Liver (tissue), 9 donors: ENCODE data around the gene CRYZ. TPM values are rescaled to one million over a fixed set of nuclear protein-coding genes. Genes with fewer than 3 reads are reported as not detected.
A peak's percentile ranks its signal among the peaks of the same experiment; 100 is the strongest.

Source experiments
- DNase-seq: peaks from one replicate; pipeline ENCODE4 v3.0.0-alpha.2; 2017; ENCODE audit warnings: low spot score
- H3K27ac ChIP-seq, 2 donors: one replicate each; pipeline ENCODE4 v1.7.0; 2013; ENCODE audit warnings: inconsistent platforms in 2 of 2, low read length in 2 of 2, control low read depth in 1 of 2, low read depth in 1 of 2, mild to moderate bottlenecking in 1 of 2
- H3K27me3 ChIP-seq, 4 donors: one replicate each; pipeline versions ENCODE4 v1.6.1 to v1.7.0; 2013; ENCODE audit warnings: low read length in 3 of 4, inconsistent platforms in 1 of 4, mild to moderate bottlenecking in 1 of 4, moderate library complexity in 1 of 4; ENCODE audit not compliant: control insufficient read depth in 4 of 4, insufficient read depth in 4 of 4
- H3K36me3 ChIP-seq, 4 donors: one replicate each; pipeline versions ENCODE4 v1.6.1 to v1.7.0; 2013; ENCODE audit warnings: low read length in 3 of 4, mild to moderate bottlenecking in 3 of 4, low read depth in 1 of 4, moderate library complexity in 1 of 4; ENCODE audit not compliant: control insufficient read depth in 4 of 4, insufficient read depth in 3 of 4
- H3K4me1 ChIP-seq, 4 donors: one replicate each; pipeline versions ENCODE4 v1.6.1 to v1.7.0; 2013; ENCODE audit warnings: low read length in 3 of 4, mild to moderate bottlenecking in 3 of 4, moderate library complexity in 1 of 4; ENCODE audit not compliant: control insufficient read depth in 4 of 4, insufficient read depth in 4 of 4
- H3K4me3 ChIP-seq, 3 donors: one replicate each; pipeline versions ENCODE4 v1.6.1 to v1.7.0; 2013; ENCODE audit warnings: low read length in 3 of 3, control low read depth in 1 of 3, low read depth in 1 of 3, mild to moderate bottlenecking in 1 of 3
- H3K9ac ChIP-seq, 2 donors: one replicate each; pipeline ENCODE4 v1.7.0; 2013; ENCODE audit warnings: low read length in 2 of 2, mild to moderate bottlenecking in 2 of 2, moderate library complexity in 2 of 2, control low read depth in 1 of 2, low read depth in 1 of 2
- H3K9me3 ChIP-seq, 4 donors: one replicate each; pipeline versions ENCODE4 v1.6.1 to v1.7.0; 2013; ENCODE audit warnings: low read length in 3 of 4; ENCODE audit not compliant: control insufficient read depth in 4 of 4
- CTCF ChIP-seq: fragments of 150-350 bp; IDR thresholded peaks from 2 replicates; pipeline ENCODE4 v1.5.1; 2017; ENCODE audit warnings: improper control_type of control experiment, low read depth, low read length; ENCODE audit not compliant: missing input control
- EGR1 ChIP-seq, 2 donors: IDR thresholded peaks; 2 replicates each; pipeline ENCODE4 v1.6.1; 2016 to 2018; ENCODE audit warnings: antibody characterized with exemption in 2 of 2, low read depth in 2 of 2
- FOXA1 ChIP-seq: IDR thresholded peaks from 2 replicates; pipeline ENCODE4 v1.6.1; 2016; ENCODE audit warnings: antibody characterized with exemption
- FOXA2 ChIP-seq: IDR thresholded peaks from 2 replicates; pipeline ENCODE4 v1.6.1; 2016; ENCODE audit warnings: antibody characterized with exemption
- GABPA ChIP-seq, 2 donors: IDR thresholded peaks in 1 of 2; conservative IDR thresholded peaks in 1 of 2; 2 replicates each; pipeline ENCODE4 v1.6.1; 2016; ENCODE audit warnings: antibody characterized with exemption in 2 of 2, mild to moderate bottlenecking in 1 of 2, moderate library complexity in 1 of 2
- HNF4A ChIP-seq, 2 donors: conservative IDR thresholded peaks; 2 replicates each; pipeline ENCODE4 v1.6.1; 2016; ENCODE audit warnings: antibody characterized with exemption in 2 of 2, mild to moderate bottlenecking in 2 of 2
- HNF4G ChIP-seq: IDR thresholded peaks from 2 replicates; pipeline ENCODE4 v1.6.1; 2016; ENCODE audit warnings: antibody characterized with exemption
- JUND ChIP-seq, 2 donors: IDR thresholded peaks; 2 replicates each; pipeline ENCODE4 v1.6.1; 2016; ENCODE audit warnings: antibody characterized with exemption in 2 of 2
- NR2F2 ChIP-seq: IDR thresholded peaks from 2 replicates; pipeline ENCODE4 v1.6.1; 2016; ENCODE audit warnings: antibody characterized with exemption
- RAD21 ChIP-seq, 2 donors: IDR thresholded peaks; 2 replicates each; pipeline ENCODE4 v1.6.1; 2016; ENCODE audit warnings: antibody characterized with exemption in 2 of 2, mild to moderate bottlenecking in 2 of 2
- REST ChIP-seq: IDR thresholded peaks from 2 replicates; pipeline ENCODE4 v1.6.1; 2016; ENCODE audit warnings: antibody characterized with exemption, mild to moderate bottlenecking
- SP1 ChIP-seq: IDR thresholded peaks from 2 replicates; pipeline ENCODE4 v1.6.1; 2018; ENCODE audit warnings: antibody characterized with exemption, mild to moderate bottlenecking
- TAF1 ChIP-seq: conservative IDR thresholded peaks from 2 replicates; pipeline ENCODE4 v1.6.1; 2016; ENCODE audit warnings: antibody characterized with exemption, mild to moderate bottlenecking
- YY1 ChIP-seq: IDR thresholded peaks from 2 replicates; pipeline ENCODE4 v1.6.1; 2016; ENCODE audit warnings: antibody characterized with exemption, mild to moderate bottlenecking
- ZBTB33 ChIP-seq: IDR thresholded peaks from 2 replicates; pipeline ENCODE4 v1.6.1; 2016; ENCODE audit warnings: antibody characterized with exemption
- WGBS: extraction: QIAGEN DNeasy Blood & Tissue Kit; methylation state at CpG from one replicate; pipeline ENCODE4 v1.1.7; 2013; 5-methylcytosine and 5-hydroxymethylcytosine counted together
- polyA plus RNA-seq, 2 donors: library from polyadenylated mRNA; stranded (reverse) in 1 of 2; unstranded in 1 of 2; fragments of 200-250 nt in 1 of 2; fragments of >200 nt in 1 of 2; fragmentation: Nextera tagmentation in 1 of 2; extraction: Ambion mirVana in 1 of 2; gene quantifications; one replicate each; pipeline versions ENCODE4 v1.2.1 to v1.2.3, GENCODE V29; 2013 to 2015
- total RNA-seq, 2 donors: library from RNA; depleted of rRNA; stranded (reverse); fragments of >200 nt; gene quantifications; one replicate each; pipeline ENCODE4 v1.2.3, GENCODE V29; 2014
- TF ChIP-seq, protein P1 (sequence below): IDR thresholded peaks from 2 replicates; pipeline ENCODE4 v1.6.1; 2016; ENCODE audit warnings: antibody characterized with exemption
- TF ChIP-seq, protein P2 (sequence below): IDR thresholded peaks from 2 replicates; pipeline ENCODE4 v1.6.1; 2016; ENCODE audit warnings: antibody characterized with exemption
- donor health status: healthy.
- donor health status: healthy.
- donor health status: healthy.
- donor health status: healthy.
- donor health status: healthy.

Gene CRYZ
- total and polyA plus RNA-seq, 4 donors, result 104 to 183 (median 131) TPM

DNA sequence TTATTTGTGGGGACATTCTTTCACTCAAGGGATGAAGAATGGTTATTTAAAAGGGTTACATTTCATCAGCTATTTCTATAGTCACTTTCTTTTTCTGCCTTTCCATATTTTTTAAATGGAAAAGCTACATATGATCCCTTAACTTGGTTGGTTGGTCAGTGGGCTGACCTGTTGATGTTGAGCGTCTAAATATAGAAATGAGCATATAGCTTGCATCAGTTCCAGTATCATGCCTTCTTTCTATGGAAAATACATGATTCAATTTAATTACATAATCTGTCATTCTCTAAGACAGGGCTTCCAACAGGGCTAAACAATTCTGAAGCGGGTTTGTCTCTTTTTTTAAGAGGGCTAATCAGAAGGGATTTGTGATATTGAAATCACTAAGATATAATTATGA, 40.7 kb upstream of the CRYZ start:
- H3K36me3 ChIP-seq, result no peaks in the 10 kb centered on the region
- no peak overlapping the region for H3K4me3 ChIP-seq
- 87% methylated on average over 2 of the region's 2 CpGs for WGBS
- no peak overlapping the region for H3K9ac ChIP-seq
- H3K27ac ChIP-seq, result no peak overlapping the region
- no peaks in the 10 kb centered on the region for H3K9me3 ChIP-seq
- TF ChIP-seq GABPA (IDR thresholded peaks at IDR 0.05 in 1 of 2, conservative IDR thresholded peaks at IDR 0.05 in 1 of 2), result no peak
- no peak for TF ChIP-seq ZBTB33
- no peak for TF ChIP-seq RAD21 (IDR thresholded peaks at IDR 0.05)
- TF ChIP-seq, protein P1, sequence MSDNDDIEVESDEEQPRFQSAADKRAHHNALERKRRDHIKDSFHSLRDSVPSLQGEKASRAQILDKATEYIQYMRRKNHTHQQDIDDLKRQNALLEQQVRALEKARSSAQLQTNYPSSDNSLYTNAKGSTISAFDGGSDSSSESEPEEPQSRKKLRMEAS, result no peak
- TF ChIP-seq JUND (IDR thresholded peaks at IDR 0.05), result no peak
- TF ChIP-seq TAF1, result no peak
- TF ChIP-seq FOXA1, result no peak
- no peak for TF ChIP-seq NR2F2
- no peak for TF ChIP-seq SP1
- no peak for TF ChIP-seq FOXA2
- TF ChIP-seq, protein P2, sequence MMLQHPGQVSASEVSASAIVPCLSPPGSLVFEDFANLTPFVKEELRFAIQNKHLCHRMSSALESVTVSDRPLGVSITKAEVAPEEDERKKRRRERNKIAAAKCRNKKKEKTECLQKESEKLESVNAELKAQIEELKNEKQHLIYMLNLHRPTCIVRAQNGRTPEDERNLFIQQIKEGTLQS, result no peak
- no peak for TF ChIP-seq HNF4A (conservative IDR thresholded peaks at IDR 0.05)
- no peak for TF ChIP-seq YY1
- peaks cover 0 to 2% (median 0%) of the 10 kb centered on the region in 4 donors for H3K4me1 ChIP-seq
- no peaks in the 10 kb centered on the region for H3K27me3 ChIP-seq
- DNase-seq, result no peak

- H3K27ac ChIP-seq, result no peak overlapping the region
- H3K27me3 ChIP-seq, result no peaks in the 10 kb centered on the region
- peaks cover 0 to 2% (median 0%) of the 10 kb centered on the region in 4 donors for H3K4me1 ChIP-seq
- no peak overlapping the region for H3K9ac ChIP-seq
- peak in 1 of 2 donors; percentile 11 for TF ChIP-seq HNF4A (conservative IDR thresholded peaks at IDR 0.05)
- TF ChIP-seq SP1, result no peak
- no peak for DNase-seq
- H3K9me3 ChIP-seq, result no peaks in the 10 kb centered on the region
- no peak overlapping the region for H3K4me3 ChIP-seq
- H3K36me3 ChIP-seq, result no peaks in the 10 kb centered on the region
- 22% methylated on average over 1 of the region's 1 CpG for WGBS
Observed at GRCh38 chr1:74772945-74773344, 40.1 kb upstream of the CRYZ start.

- DNase-seq, result no peak
- Histone ChIP-seq H3K36me3 (no peaks in the 10 kb centered on the region), H3K9me3 (no peaks in the 10 kb centered on the region), H3K4me1 (peaks cover 0 to 2% (median 0%) of the 10 kb centered on the region in 4 donors), H3K27ac (no peak overlapping the region), H3K9ac (peak overlapping the region in 1 of 2 donors; percentile 67), H3K4me3 (no peak overlapping the region), H3K27me3 (no peaks in the 10 kb centered on the region)
- TF ChIP-seq CTCF (peak; percentile 66), FOXA2 (no peak), YY1 (no peak), JUND (IDR thresholded peaks at IDR 0.05) (no peak), RAD21 (IDR thresholded peaks at IDR 0.05) (peak; percentile 87 to 89), SP1 (no peak), HNF4G (no peak), EGR1 (IDR thresholded peaks at IDR 0.05; ENCODE audit: low read depth in 2 of 2) (no peak), REST (no peak)
- TF ChIP-seq, protein P1, result no peak
- WGBS, result 23% methylated on average over 7 of the region's 7 CpGs
Observed at GRCh38 chr1:74771913-74772515, 39.2 kb upstream of the CRYZ start.
